Heart left ventricle (tissue), 16 donors: ENCODE data around the gene TYW1. TPM values are rescaled to one million over a fixed set of nuclear protein-coding genes. Genes with fewer than 3 reads are reported as not detected.
"Not testable (repeated sequence)": the region's sequence is repeated elsewhere in the genome, so short reads cannot be mapped to it uniquely, and the experiment has no call there.

Source experiments
- ATAC-seq, 4 donors: fragments of 200-7000 bp; cut with Tn5 transposase; one replicate each; pipeline ENCODE4 v1.9.1; 2020 to 2022; ENCODE audit warnings: moderate library complexity in 4 of 4, mild to moderate bottlenecking in 3 of 4, moderate number of reproducible peaks in 1 of 4
- DNase-seq, 5 donors: peaks; one replicate each; pipeline ENCODE4 v3.0.0-alpha.2; 2020
- H3K27ac ChIP-seq, 12 donors: fragments of 200-600 bp; sonication (generic) in 4 of 12; one replicate each; pipeline versions ENCODE4 v1.5.0 to v1.8.0; 2016 to 2022; ENCODE audit warnings: mild to moderate bottlenecking in 2 of 12
- H3K27me3 ChIP-seq, 9 donors: fragments of 200-600 bp; sonication (generic) in 2 of 9; one replicate each; pipeline versions ENCODE4 v1.5.1 to v1.8.0; 2016 to 2022; ENCODE audit warnings: mild to moderate bottlenecking in 3 of 9
- H3K36me3 ChIP-seq, 9 donors: fragments of 200-600 bp; sonication (generic) in 2 of 9; one replicate each; pipeline versions ENCODE4 v1.5.0 to v1.8.0; 2018 to 2022; ENCODE audit warnings: mild to moderate bottlenecking in 2 of 9
- H3K4me1 ChIP-seq, 12 donors: fragments of 200-600 bp; sonication (generic) in 4 of 12; one replicate each; pipeline versions ENCODE4 v1.5.0 to v1.8.0; 2016 to 2022; ENCODE audit warnings: mild to moderate bottlenecking in 3 of 12
- H3K4me3 ChIP-seq, 12 donors: fragments of 200-600 bp; sonication (generic) in 4 of 12; one replicate each; pipeline versions ENCODE4 v1.5.0 to v1.8.0; 2017 to 2022; ENCODE audit warnings: mild to moderate bottlenecking in 9 of 12, moderate library complexity in 4 of 12
- H3K9me3 ChIP-seq, 12 donors: fragments of 200-600 bp; sonication (generic) in 4 of 12; one replicate each; pipeline versions ENCODE4 v1.5.0 to v1.8.0; 2016 to 2022; ENCODE audit warnings: mild to moderate bottlenecking in 1 of 12
- CTCF ChIP-seq, 12 donors: fragments of 200-600 bp; sonication (generic) in 4 of 12; IDR thresholded peaks; one replicate each; pipeline versions ENCODE4 v1.5.0 to v1.8.0; 2018 to 2022; ENCODE audit warnings: antibody characterized with exemption in 12 of 12, mild to moderate bottlenecking in 5 of 12
- POLR2A ChIP-seq, 2 donors: fragments of 450-650 bp; IDR thresholded peaks; one replicate each; pipeline ENCODE4 v1.6.1; 2017; ENCODE audit warnings: antibody characterized with exemption in 2 of 2, mild to moderate bottlenecking in 2 of 2, moderate library complexity in 2 of 2
- WGBS, 4 donors: extraction: QIAGEN DNeasy Blood & Tissue Kit in 2 of 4; methylation state at CpG; one replicate each; pipeline versions ENCODE4 v1.1.5 to v1.1.7; 2013 to 2018; 5-methylcytosine and 5-hydroxymethylcytosine counted together
- intact Hi-C, 10 donors: fragments of 100-400 bp; cut with DNase I; formaldehyde crosslinking; loops; one replicate each; pipeline versions ENCODE4 v1.11.1 to v1.14.2; 2022
- polyA plus RNA-seq, 2 donors: library from polyadenylated mRNA; stranded (reverse); fragments of 200-250 nt; gene quantifications; one replicate each; pipeline ENCODE4 v1.2.3, GENCODE V29; 2013
- total RNA-seq, 9 donors: library from RNA; depleted of rRNA in 2 of 9; stranded (reverse); fragments of >200 nt in 2 of 9; fragmentation: NEBNext Ultra II Directional in 3 of 9; extraction: Animal tissue kit (Norgen Biotek cat#: 25700) in 3 of 9; gene quantifications; one replicate each; pipeline versions ENCODE4 v1.1.0 to v1.2.4, GENCODE V29; 2016 to 2023
- donor health status: ischemic (EF 13 %, LVEDD 7.1; RV severe dilation, severe dysfunction).
- donor health status: healthy with polysubstance abuse.
- donor health status: DM: no; HTN: yes; CAD: no.
- donor health status: DM: no; HTN: no; CAD: no.
- donor health status: ischemic (EF 25% LVEDD 6.9; RV normal size, moderate dysfunction).
- donor health status: ischemic (EF 25% LVEDD 5.7; RV mildly dilated, moderate dysfunction).
- donor health status: healthy.
- donor health status: DM: yes; HTN: yes; CAD: no.
- donor health status: ischemic (EF 35%, LVEDD 5.7; RV mildly dilated, moderate dysfunction).
- donor health status: nonischemic (EF 11% LVEDD 7.7; RV severe dilation, severe dysfunction).
- donor health status: DM: yes; HTN: yes; CAD: no.
- donor health status: PGD.
- donor health status: ischemic (EF 29% LVEDD 5.4; RV normal size, mild dysfunction).
- donor health status: nonischemic (EF 23%, LVEDD 6.1; RV moderate dilation, normal function).

TYW1 gene
- total and polyA plus RNA-seq, 11 donors: 4.9 to 16.1 (median 11.5) TPM

- WGBS, 4 donors: 83 to 90% (median 88%) methylated on average over 4 of the region's 4 CpGs
- Histone ChIP-seq H3K9me3 (no peaks in the 10 kb centered on the region), H3K4me1 (peaks cover 0 to 15% (median 7%) of the 10 kb centered on the region in 12 donors), H3K36me3 (peaks cover 0 to 10% (median 1%) of the 10 kb centered on the region in 9 donors), H3K27me3 (no peaks in the 10 kb centered on the region), H3K27ac (no peak overlapping the region), H3K4me3 (no peak overlapping the region)
- TF ChIP-seq POLR2A (IDR thresholded peaks at IDR 0.05) (no peak), CTCF (IDR thresholded peaks at IDR 0.05) (no peak)
- intact Hi-C loops: loop anchor here in 1 of 10 donors (10.0 kb wide), 1 partner anchor 259 kb away; no protein-coding TSS in a partner anchor
- DNase-seq (no peak), ATAC-seq (no peak)
Observed at GRCh38 chr7:67045496-67045995, 48.9 kb downstream of the TYW1 start.

GRCh38 chr7:67046819-67047218, 50.2 kb downstream of the TYW1 start:
- Histone ChIP-seq H3K4me1 (peaks cover 0 to 15% (median 7%) of the 10 kb centered on the region in 12 donors), H3K36me3 (peaks cover 0 to 23% (median 14%) of the 10 kb centered on the region in 9 donors)
- WGBS, 4 donors: 71 to 92% (median 84%) methylated on average over 2 of the region's 2 CpGs
- intact Hi-C loops: loop anchor here in 1 of 10 donors (10.0 kb wide), 1 partner anchor 258 kb away; no protein-coding TSS in a partner anchor
- not testable (repeated sequence) for H3K9me3 ChIP-seq, H3K4me3 ChIP-seq, H3K27me3 ChIP-seq, H3K27ac ChIP-seq, DNase-seq, ATAC-seq

- intact Hi-C loops: loop anchor here in 1 of 10 donors (10.0 kb wide), 1 partner anchor 255 kb away; no protein-coding TSS in a partner anchor
- 95 to 100% (median 97%) methylated on average over 2 of the region's 2 CpGs for WGBS, 4 donors
- peaks cover 0 to 37% (median 16%) of the 10 kb centered on the region in 9 donors for H3K36me3 ChIP-seq
- not testable (repeated sequence) for ATAC-seq, H3K27me3 ChIP-seq, DNase-seq, H3K27ac ChIP-seq, H3K4me3 ChIP-seq, H3K4me1 ChIP-seq, H3K9me3 ChIP-seq
Observed at GRCh38 chr7:67049908-67050307, 53.3 kb downstream of the TYW1 start.

- H3K9me3 ChIP-seq, H3K4me1 ChIP-seq, DNase-seq, intact Hi-C loops, H3K27ac ChIP-seq, ATAC-seq, H3K27me3 ChIP-seq, H3K4me3 ChIP-seq: not testable (repeated sequence)
- 96 to 100% (median 98%) methylated on average over 2 of the region's 2 CpGs for WGBS, 4 donors
- peaks cover 0 to 49% (median 24%) of the 10 kb centered on the region in 9 donors for H3K36me3 ChIP-seq
Observed at GRCh38 chr7:67052161-67052560, 55.5 kb downstream of the TYW1 start.

GRCh38 chr7:67056683-67057082, 60.0 kb downstream of the TYW1 start:
- no peak overlapping the region for H3K27ac ChIP-seq
- peaks cover 0 to 4% (median 0%) of the 10 kb centered on the region in 12 donors for H3K9me3 ChIP-seq
- peaks cover 0 to 48% (median 24%) of the 10 kb centered on the region in 9 donors for H3K36me3 ChIP-seq
- DNase-seq: no peak
- no peaks in the 10 kb centered on the region for H3K4me1 ChIP-seq
- no peak for TF ChIP-seq POLR2A (IDR thresholded peaks at IDR 0.05)
- TF ChIP-seq CTCF (IDR thresholded peaks at IDR 0.05): no peak
- intact Hi-C loops: no loop called here
- 90 to 100% (median 100%) methylated on average over 2 of the region's 2 CpGs for WGBS, 4 donors
- no peak overlapping the region for H3K4me3 ChIP-seq
- H3K27me3 ChIP-seq: no peaks in the 10 kb centered on the region
- ATAC-seq: no peak

- H3K4me3 ChIP-seq, DNase-seq, H3K27me3 ChIP-seq, H3K4me1 ChIP-seq, ATAC-seq, intact Hi-C loops, H3K27ac ChIP-seq: not testable (repeated sequence)
- Histone ChIP-seq H3K36me3 (peaks cover 0 to 52% (median 27%) of the 10 kb centered on the region in 9 donors), H3K9me3 (peaks cover 0 to 11% (median 0%) of the 10 kb centered on the region in 12 donors)
- WGBS, 4 donors: 93 to 98% (median 96%) methylated on average over 4 of the region's 4 CpGs
Observed at GRCh38 chr7:67061321-67061720, 64.7 kb downstream of the TYW1 start.

GRCh38 chr7:67062802-67063201, 66.2 kb downstream of the TYW1 start:
- H3K27ac ChIP-seq, DNase-seq, H3K4me3 ChIP-seq, intact Hi-C loops, H3K4me1 ChIP-seq, ATAC-seq, H3K27me3 ChIP-seq: not testable (repeated sequence)
- Histone ChIP-seq H3K9me3 (peaks cover 0 to 11% (median 0%) of the 10 kb centered on the region in 12 donors), H3K36me3 (peaks cover 0 to 47% (median 23%) of the 10 kb centered on the region in 9 donors)
- 88 to 96% (median 91%) methylated on average over 1 of the region's 1 CpG for WGBS, 4 donors

- H3K27me3 ChIP-seq, intact Hi-C loops, DNase-seq, H3K4me1 ChIP-seq: not testable (repeated sequence)
- peak in 1 of 4 donors; percentile 42 for ATAC-seq
- peaks cover 0 to 25% (median 0%) of the 10 kb centered on the region in 12 donors for H3K9me3 ChIP-seq
- WGBS, 4 donors: 91 to 96% (median 94%) methylated on average over 9 of the region's 9 CpGs
- H3K36me3 ChIP-seq: peaks cover 0 to 51% (median 23%) of the 10 kb centered on the region in 9 donors
- H3K4me3 ChIP-seq: peak overlapping the region in 2 of 12 donors; percentile 10 to 31
- H3K27ac ChIP-seq: peak overlapping the region in 1 of 12 donors; percentile 22
Observed at GRCh38 chr7:67066950-67067622, 70.5 kb downstream of the TYW1 start.

GRCh38 chr7:67076120-67076519, 79.5 kb downstream of the TYW1 start:
- H3K4me1 ChIP-seq, H3K27ac ChIP-seq, H3K27me3 ChIP-seq, H3K4me3 ChIP-seq, ATAC-seq, DNase-seq, intact Hi-C loops: not testable (repeated sequence)
- WGBS, 4 donors: 97 to 100% (median 99%) methylated on average over 2 of the region's 2 CpGs
- Histone ChIP-seq H3K9me3 (peaks cover 0 to 62% (median 27%) of the 10 kb centered on the region in 12 donors), H3K36me3 (peaks cover 0 to 30% (median 21%) of the 10 kb centered on the region in 9 donors)
